Thoracic aorta (tissue), 2 donors: ENCODE results near the gene PPP2R3C. TPM values are rescaled to one million over a fixed set of nuclear protein-coding genes. Genes with fewer than 3 reads are reported as not detected.
A peak's percentile ranks its signal among the peaks of the same experiment; 100 is the strongest.
"Not testable (repeated sequence)": the region's sequence is repeated elsewhere in the genome, so short reads cannot be mapped to it uniquely, and the experiment has no call there.

Source experiments
- ATAC-seq: fragments of 150-250 bp; one replicate; pipeline ENCODE4 v1.8.0; 2017; ENCODE audit warnings: low read depth; ENCODE audit not compliant: insufficient number of reproducible peaks, low FRiP score
- DNase-seq: peaks from one replicate; pipeline ENCODE4 v3.0.0-alpha.2; 2020; ENCODE audit warnings: low spot score
- H3K27ac ChIP-seq, 2 donors: fragments of 200-600 bp; sonication (generic); 1 replicate in 1 of 2; 2 replicates in 1 of 2; pipeline ENCODE4 v1.5.1; 2016; ENCODE audit warnings: mild to moderate bottlenecking in 2 of 2, moderate library complexity in 2 of 2
- H3K27me3 ChIP-seq: fragments of 200-600 bp; sonication (generic); replicated peaks from 2 replicates; pipeline ENCODE4 v1.6.0; 2016; ENCODE audit warnings: mild to moderate bottlenecking; ENCODE audit not compliant: insufficient read depth
- H3K36me3 ChIP-seq: fragments of 200-600 bp; sonication (generic); one replicate; pipeline ENCODE4 v1.5.1; 2016
- H3K4me1 ChIP-seq, 2 donors: fragments of 200-600 bp; sonication (generic); 1 replicate in 1 of 2; 2 replicates in 1 of 2; pipeline versions ENCODE4 v1.5.1 to v1.6.0; 2016; ENCODE audit warnings: low read depth in 2 of 2, mild to moderate bottlenecking in 1 of 2; ENCODE audit not compliant: control insufficient read depth in 1 of 2
- H3K4me3 ChIP-seq: fragments of 200-600 bp; sonication (generic); 2 replicates; pipeline ENCODE4 v1.5.1; 2016; ENCODE audit warnings: mild to moderate bottlenecking
- H3K9me3 ChIP-seq: fragments of 200-600 bp; sonication (generic); 2 replicates; pipeline ENCODE4 v1.5.1; 2016
- total RNA-seq, 2 donors: library from RNA; depleted of rRNA; stranded (reverse); fragments of >200 nt; gene quantifications; one replicate each; pipeline versions ENCODE4 v1.1.0 to v1.2.3, GENCODE V29; 2016
- TF ChIP-seq, protein P1 (sequence below): fragments of 200-600 bp; sonication (generic); IDR thresholded peaks from one replicate; pipeline ENCODE4 v1.5.1; 2019; ENCODE audit warnings: antibody characterized with exemption

PPP2R3C gene
- total RNA-seq, 2 donors from 2014 or later = 29.5 to 31.6 TPM

DNA sequence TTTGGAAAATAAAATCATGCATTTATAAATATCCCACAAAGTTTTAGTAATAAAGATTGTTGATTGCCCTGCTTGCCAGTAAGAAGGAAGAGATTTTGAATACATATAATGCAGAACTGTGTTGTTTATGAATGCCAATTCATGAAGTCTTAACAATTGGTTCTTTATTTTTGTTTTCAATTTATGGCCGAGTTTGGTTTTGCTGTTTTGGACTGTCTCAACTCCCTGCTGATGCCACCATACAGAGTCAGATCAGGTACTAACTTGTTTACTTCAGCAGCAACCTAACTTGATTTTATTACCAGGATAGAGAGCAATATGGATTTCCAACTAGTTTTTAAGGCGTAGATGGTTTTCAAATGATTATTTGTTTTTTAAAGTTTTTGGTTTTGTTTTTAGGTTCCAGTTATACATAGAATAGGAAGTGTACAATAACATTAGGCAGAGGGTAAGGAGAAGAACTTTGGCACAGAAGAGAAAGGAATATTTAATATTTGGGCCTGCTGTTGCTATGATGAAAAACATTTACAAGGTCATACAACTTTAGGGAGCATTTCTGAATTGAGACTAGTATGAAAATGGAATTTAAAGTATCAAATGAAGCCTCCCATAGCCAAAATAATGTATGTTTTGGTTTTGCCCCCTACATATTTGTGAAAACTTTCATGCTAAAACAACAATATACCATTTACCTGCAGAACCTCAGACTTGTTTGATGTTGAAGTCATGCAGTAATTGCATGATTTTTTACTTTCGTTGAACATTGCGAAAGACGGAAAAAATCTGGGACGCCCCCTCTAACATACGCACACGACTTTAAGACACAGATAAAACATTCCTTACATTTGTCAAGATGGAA, 76.6 kb downstream of the PPP2R3C start:
- Histone ChIP-seq H3K27me3 (no peaks in the 10 kb centered on the region), H3K27ac (peak overlapping the region; percentile 89 to 95)
- TF ChIP-seq, protein P1, sequence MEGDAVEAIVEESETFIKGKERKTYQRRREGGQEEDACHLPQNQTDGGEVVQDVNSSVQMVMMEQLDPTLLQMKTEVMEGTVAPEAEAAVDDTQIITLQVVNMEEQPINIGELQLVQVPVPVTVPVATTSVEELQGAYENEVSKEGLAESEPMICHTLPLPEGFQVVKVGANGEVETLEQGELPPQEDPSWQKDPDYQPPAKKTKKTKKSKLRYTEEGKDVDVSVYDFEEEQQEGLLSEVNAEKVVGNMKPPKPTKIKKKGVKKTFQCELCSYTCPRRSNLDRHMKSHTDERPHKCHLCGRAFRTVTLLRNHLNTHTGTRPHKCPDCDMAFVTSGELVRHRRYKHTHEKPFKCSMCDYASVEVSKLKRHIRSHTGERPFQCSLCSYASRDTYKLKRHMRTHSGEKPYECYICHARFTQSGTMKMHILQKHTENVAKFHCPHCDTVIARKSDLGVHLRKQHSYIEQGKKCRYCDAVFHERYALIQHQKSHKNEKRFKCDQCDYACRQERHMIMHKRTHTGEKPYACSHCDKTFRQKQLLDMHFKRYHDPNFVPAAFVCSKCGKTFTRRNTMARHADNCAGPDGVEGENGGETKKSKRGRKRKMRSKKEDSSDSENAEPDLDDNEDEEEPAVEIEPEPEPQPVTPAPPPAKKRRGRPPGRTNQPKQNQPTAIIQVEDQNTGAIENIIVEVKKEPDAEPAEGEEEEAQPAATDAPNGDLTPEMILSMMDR = no peak

DNA sequence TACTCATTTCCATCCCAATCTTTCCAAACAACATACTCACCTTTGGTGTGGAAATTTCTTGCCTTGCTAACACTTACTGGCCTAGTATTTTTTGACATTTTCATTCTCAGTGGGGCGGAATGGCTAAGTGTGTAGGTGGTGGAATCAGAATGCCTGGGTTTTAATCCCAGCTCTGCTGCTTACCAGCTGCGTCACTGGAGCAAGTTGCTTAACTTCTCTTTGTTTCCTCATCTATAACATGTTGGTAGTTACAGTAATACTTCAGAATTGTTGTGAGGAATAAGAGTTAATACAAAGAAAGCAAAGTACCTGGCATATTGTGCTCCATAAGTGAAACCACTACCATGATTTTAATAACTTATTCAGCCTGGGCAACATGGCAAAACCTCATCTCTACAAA, 78.7 kb downstream of the PPP2R3C start:
- no peaks in the 10 kb centered on the region for H3K36me3 ChIP-seq
- no peak overlapping the region for H3K27ac ChIP-seq
- H3K4me3 ChIP-seq = no peak overlapping the region
- H3K9me3 ChIP-seq = no peaks in the 10 kb centered on the region
- TF ChIP-seq, protein P1 = no peak
- peaks cover 8 to 16% of the 10 kb centered on the region in 2 donors for H3K4me1 ChIP-seq
- H3K27me3 ChIP-seq = no peaks in the 10 kb centered on the region
- ATAC-seq (no peak), DNase-seq (no peak)

More for the DNA sequence above, 76.6 kb downstream of the PPP2R3C start:
- no peaks in the 10 kb centered on the region for H3K36me3 ChIP-seq
- peak overlapping the region; percentile 72 for H3K4me3 ChIP-seq
- H3K4me1 ChIP-seq = peaks cover 9 to 27% of the 10 kb centered on the region in 2 donors
- DNase-seq = no peak
- ATAC-seq = no peak
- H3K9me3 ChIP-seq = no peaks in the 10 kb centered on the region

DNA sequence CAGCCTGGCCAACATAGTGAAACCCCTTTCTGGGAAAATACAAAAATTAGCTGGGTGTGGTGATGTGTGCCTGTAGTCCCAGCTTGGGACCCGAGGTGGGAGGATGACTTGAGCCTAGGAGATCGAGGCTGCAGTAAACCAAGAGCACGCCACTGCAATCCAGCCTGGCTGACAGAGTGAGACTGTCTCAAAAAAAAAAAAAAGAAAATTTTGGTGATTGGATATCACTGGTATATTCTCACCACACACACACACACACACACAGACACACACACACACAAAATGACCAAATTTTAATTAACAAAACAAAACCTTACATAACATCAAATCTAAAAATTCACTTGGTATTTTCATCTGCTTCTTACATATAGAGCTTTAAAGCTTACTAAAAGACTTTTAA, 79.2 kb downstream of the PPP2R3C start:
- ATAC-seq = no peak
- H3K27ac ChIP-seq = no peak overlapping the region
- no peaks in the 10 kb centered on the region for H3K27me3 ChIP-seq
- no peak for DNase-seq
- no peaks in the 10 kb centered on the region for H3K36me3 ChIP-seq
- TF ChIP-seq, protein P1 = no peak
- H3K9me3 ChIP-seq = no peaks in the 10 kb centered on the region
- H3K4me3 ChIP-seq = no peak overlapping the region
- H3K4me1 ChIP-seq = peaks cover 5 to 12% of the 10 kb centered on the region in 2 donors

DNA sequence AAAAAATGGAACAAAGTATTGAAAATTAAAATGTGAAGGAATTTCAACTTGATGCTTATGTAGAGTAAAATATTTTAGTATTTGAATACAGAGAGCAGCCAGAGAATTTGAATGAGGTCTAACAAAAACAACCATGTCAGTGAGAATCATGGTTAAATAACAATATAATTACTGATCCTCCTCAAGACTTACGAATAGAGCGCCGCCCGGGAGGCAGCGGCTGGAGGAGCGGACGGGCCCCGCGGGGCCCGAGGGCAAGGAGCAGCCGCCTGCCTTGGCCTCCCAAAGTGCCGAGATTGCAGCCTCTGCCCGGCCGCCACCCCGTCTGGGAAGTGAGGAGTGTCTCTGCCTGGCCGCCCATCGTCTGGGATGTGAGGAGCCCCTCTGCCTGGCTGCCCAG, 83.5 kb downstream of the PPP2R3C start:
- ATAC-seq, H3K36me3 ChIP-seq, H3K27me3 ChIP-seq, H3K27ac ChIP-seq, H3K4me3 ChIP-seq, H3K9me3 ChIP-seq, DNase-seq, H3K4me1 ChIP-seq: not testable (repeated sequence)

Other genes starting within 250 kb of the PPP2R3C start
- gene BAZ1A, start 246.6 kb downstream of the PPP2R3C start, total RNA-seq = 10 to 100 TPM; 16.1 to 51.6 TPM
- gene SRP54, start 139.0 kb downstream of the PPP2R3C start, total RNA-seq = 10 to 100 TPM; 57.1 to 87.2 TPM
- 10 to 100 TPM; 60.0 to 73.8 TPM for gene FAM177A1, start 75.7 kb downstream of the PPP2R3C start, total RNA-seq
- 10 to 100 TPM; 18.1 to 43.6 TPM for gene PRORP, start 562 bp upstream of the PPP2R3C start, total RNA-seq
- gene PSMA6, start 170.4 kb upstream of the PPP2R3C start, total RNA-seq = 100 to 1,000 TPM in 1 of 2 donors, 10 to 100 TPM in 1; 56.5 to 119 TPM